ENCODE data around the gene GID4.

Gene GID4

DNA sequence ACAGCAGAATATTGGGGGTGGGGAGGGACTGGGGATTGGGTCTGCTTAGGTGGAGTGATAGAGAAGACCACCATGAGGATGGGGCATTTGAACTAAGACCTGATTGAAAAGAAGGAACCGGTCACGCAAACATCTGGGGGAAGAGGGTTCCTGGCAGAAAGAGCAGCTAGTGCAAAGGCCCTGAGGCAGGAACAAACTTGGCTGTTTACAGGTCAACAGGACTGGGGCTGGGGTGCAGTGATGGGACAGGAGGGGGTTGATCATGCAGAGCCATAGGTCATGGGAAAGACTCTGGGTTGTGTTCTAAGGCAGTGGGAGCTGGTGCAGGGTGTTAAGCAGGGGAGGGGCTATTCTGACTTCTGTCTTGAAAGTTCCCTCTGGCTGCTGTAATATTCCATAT is 50.4 kb downstream of the GID4 start:
- FAIRE-seq, result no peak
- no peak for DNase-seq (ENCODE audit: extremely low spot score, insufficient read length, low read depth)

DNA sequence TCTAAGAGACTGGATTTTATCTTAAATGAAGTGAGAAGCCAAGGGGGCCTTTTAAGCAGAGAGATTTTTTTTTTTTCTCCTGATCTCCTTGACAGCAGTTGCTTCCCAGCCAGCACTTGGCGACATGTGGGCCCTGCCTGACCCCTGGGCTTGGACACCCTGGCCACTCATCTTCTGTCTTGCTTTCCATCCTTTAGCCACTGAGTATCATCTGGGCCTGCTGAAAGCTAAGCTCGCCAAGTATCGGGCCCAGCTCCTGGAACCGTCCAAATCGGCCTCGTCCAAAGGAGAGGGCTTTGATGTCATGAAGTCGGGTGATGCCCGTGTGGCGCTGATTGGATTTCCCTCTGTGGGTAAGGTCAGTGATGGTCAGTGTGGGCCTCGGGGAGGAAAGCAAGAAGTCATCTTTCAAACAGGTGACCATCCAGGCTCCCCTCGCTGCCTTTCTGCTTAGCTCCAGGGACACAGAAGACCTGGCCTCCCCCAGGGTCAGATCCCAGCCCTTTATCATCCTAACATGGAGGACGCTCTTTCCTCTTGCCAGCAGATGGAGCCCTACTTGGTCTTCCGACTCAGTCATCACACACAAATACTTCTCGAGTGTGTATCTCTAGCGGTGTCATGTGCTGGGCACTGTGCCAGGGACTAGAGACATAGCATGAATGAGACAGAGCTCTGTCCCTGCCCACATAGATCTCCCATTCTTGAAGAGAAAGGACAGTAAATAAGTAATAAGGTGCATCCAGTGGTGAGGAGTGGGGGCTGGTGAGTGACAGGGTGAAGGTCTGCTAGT is 54.6 kb downstream of the GID4 start:
- no peak for DNase-seq (ENCODE audit: extremely low spot score, insufficient read length, low read depth)
- no peak for FAIRE-seq

DNA sequence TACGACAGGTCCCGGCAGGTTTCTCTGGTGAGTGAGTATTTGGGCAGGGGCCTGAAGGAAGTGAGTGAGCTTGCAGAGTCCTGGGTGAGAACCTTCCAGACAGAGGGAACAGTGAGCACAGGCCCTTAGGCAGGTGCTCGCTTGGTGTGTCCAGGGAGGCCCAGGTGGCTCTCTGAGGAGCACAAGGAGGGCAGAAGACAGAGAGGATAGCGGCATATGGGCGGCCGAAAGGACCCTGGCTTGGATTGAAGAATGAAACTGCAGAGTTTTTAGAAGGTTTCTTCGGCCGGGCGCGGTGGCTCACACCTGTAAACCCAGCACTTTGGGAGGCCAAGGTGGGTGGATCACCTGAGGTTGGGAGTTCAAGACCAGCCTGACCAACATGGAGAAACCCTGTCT is 55.2 kb downstream of the GID4 start:
- FAIRE-seq (no peak), DNase-seq (ENCODE audit: extremely low spot score, insufficient read length, low read depth) (no peak)

DNA sequence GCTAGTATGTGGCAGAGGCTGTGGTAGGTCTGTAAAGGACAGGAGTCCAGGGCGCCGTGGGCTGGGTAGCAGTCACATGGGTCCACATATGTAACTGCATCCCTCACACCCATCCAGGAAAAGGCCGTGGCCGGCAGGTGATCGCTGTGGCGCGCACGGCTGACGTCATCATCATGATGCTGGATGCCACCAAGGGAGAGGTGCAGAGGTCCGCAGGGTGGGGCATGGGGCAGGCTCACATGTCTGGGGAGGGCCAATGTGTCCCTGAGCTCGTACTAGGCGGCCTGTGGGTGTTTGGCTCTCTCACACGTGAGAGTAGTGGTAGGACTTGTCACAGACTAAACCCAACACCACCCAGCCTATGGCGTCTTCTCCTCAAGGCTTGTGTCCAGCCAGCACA is 60.3 kb downstream of the GID4 start:
- FAIRE-seq, result no peak
- DNase-seq (ENCODE audit: extremely low spot score, insufficient read length, low read depth), result no peak

DNA sequence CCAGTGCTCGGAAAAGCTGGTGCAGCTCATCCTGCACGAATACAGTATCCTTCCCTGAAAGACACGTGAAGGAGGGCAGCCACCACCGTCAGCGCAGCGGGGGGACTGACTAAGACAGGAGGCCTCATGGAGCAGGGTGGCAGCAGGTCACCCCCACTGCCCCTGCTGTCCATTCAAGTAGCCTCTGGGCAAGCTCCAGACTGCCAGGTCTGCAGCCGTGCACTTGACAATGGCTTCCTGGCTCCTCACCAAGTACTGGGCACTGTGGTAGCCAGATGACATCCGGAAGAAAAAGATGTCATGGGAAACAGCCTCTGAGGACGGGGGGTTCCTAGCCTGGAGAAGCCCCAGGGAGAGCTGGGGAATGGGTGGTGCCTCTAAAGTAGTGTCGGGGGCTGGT is 61.4 kb downstream of the GID4 start:
- FAIRE-seq, result no peak

DNA sequence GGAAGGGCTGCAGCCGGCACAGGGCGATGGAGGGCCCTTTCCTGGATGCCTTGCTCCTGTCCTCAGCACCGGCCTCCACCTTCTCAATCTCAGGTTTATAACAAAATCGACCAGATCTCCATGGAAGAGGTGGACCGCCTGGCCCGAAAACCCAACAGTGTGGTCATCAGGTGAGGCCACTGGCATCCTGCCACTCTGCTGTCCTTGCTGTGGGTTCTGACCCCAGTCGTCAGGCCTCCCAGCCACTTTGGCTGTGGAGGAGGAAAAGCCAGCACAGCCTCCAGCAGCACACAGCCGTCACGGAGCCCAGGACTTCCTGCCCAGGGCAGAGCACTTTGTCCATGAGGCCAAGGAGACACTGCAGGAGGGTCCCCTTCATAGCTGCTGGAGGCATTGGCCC is 62.6 kb downstream of the GID4 start:
- DNase-seq (ENCODE audit: extremely low spot score, insufficient read length, low read depth), result no peak
- no peak for FAIRE-seq

More for the DNA sequence above, 61.4 kb downstream of the GID4 start:
- no peak for DNase-seq (ENCODE audit: extremely low spot score, insufficient read length, low read depth)

DNA sequence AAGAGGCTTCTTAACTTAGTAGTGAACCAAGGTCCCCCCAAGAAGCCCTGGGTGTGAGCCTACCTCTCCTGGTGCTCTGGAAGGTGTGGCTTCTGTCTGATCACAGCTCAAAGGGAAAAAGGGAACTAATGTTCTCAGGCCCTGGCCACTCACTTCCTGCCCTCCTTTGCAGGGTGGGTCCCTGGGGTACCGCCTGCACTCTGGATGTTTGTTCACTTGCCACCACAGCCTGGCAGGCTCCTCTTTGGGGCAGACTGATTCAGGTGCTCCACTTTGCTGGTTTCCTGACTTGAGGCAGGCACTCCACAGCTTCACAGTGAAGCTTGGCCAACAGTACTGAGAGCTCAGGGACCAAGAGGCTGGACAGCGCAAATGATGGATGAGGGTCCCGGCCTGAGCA is 63.4 kb downstream of the GID4 start:
- no peak for FAIRE-seq
- no peak for DNase-seq (ENCODE audit: extremely low spot score, insufficient read length, low read depth)

DNA sequence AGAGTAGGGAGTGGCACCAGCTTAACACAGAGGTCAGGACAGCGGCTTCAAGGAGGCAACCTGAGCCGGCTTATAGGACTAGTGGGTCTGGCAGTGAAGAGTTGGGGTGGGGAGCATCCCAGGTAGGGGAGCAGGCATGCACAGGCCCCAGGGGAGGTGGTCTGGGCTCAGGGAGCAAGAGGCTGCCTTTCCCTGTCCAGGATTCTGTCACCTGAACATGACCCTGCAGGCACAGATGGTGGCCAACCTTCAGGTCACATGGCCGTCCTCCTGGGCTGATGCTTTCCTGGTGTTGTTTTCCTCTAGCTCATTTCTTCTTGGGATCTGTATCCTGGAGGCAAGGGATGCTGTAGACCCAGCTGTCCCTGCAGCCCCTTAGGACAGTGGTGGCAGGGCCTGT is 65.8 kb downstream of the GID4 start:
- no peak for FAIRE-seq
- no peak for DNase-seq (ENCODE audit: extremely low spot score, insufficient read length, low read depth)

DNA sequence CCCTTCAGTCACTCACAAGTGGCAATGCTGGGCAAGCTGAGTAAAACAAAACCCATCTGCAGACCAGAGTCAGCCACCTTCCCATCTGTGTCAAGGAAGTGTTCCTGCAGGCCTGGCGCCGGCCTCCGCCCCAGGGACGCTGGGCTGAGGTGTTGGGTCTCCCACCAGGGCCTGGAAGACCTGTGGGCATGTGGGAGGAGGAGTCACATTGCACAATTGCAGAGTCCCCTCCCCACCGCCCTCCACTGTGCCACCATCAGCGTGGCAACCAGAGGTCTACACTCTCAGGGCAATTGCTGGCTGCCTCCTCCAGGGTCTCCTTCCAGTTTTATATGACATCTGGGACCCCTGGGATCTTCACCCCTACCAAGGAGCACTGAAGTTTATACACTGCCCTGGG is 66.4 kb downstream of the GID4 start:
- DNase-seq (ENCODE audit: extremely low spot score, insufficient read length, low read depth) (no peak), FAIRE-seq (no peak)

DNA sequence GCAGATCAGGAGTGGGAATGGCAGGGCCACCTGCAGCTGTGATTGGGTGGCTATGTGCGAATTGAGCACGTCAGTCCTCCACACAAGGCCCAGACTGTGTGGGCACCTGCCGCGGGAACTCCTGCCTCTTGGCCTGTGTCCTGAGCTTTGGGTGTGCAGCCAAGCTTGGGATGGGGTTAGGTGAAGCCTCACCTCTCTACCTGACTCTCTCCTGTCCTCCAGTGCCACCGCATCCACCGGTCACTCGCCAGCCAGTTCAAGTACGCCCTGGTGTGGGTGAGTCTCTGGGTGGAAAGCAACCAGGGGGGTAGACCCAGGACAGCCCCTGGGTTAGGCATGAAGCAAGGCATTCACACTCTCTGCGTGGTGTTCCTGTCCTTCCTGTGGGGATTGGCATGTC is 67.0 kb downstream of the GID4 start:
- DNase-seq (ENCODE audit: extremely low spot score, insufficient read length, low read depth) (no peak), FAIRE-seq (no peak)

DNA sequence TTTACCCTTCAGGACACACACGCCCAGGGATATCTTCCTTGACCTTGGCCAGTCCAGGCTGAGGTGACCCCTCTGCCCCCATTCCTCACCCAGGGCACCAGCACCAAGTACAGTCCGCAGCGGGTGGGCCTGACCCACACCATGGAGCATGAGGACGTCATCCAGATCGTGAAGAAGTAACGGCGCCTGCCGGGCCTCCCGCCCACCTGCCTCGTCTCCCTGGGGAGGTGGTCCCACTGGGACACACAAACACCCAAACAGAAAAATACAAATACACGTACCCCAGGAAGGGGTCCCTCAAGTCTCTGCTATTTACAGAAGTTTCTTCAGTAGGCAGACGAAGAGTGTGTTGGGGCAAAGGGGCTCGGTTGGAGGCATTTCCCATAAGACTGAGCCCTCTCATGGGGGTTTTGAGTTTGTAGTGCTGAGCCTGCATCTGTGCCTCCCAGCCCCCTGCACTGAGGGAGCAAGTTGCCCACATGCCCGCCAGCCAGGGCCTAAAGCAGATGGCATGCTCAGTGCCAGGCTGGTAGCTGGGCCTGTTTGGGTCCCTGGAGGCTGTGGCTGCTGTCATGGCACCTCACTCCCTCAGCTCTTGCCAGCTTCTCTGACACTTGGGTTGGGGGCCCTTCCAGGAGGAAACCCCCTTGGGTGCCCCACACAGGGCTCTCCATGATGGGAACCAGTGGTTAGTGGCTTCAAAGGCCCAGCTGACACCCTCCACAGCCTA is 68.0 kb downstream of the GID4 start:
- no peak for DNase-seq (ENCODE audit: extremely low spot score, insufficient read length, low read depth)
- FAIRE-seq, result no peak

DNA sequence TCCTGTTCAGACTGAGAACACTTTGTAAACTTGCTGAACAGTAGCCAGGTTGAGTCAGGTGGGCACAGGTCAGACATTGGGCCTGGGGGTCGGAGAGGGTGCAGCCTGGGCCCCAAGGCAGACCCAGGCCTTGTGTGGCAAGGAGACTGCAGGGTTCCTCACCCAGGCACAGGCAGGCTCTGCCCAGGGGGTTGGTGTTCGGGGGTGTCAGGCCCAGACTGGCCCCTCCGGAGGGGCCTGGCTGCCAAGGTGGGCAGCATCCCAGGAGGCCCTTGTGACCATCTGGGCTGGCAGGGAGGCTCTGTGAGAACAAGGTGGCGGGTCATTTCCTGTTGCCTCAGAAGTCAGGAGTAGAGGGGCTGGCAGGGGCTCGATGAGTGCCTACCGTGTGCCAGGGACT is 68.8 kb downstream of the GID4 start:
- DNase-seq (ENCODE audit: extremely low spot score, insufficient read length, low read depth) (no peak), FAIRE-seq (no peak)

DNA sequence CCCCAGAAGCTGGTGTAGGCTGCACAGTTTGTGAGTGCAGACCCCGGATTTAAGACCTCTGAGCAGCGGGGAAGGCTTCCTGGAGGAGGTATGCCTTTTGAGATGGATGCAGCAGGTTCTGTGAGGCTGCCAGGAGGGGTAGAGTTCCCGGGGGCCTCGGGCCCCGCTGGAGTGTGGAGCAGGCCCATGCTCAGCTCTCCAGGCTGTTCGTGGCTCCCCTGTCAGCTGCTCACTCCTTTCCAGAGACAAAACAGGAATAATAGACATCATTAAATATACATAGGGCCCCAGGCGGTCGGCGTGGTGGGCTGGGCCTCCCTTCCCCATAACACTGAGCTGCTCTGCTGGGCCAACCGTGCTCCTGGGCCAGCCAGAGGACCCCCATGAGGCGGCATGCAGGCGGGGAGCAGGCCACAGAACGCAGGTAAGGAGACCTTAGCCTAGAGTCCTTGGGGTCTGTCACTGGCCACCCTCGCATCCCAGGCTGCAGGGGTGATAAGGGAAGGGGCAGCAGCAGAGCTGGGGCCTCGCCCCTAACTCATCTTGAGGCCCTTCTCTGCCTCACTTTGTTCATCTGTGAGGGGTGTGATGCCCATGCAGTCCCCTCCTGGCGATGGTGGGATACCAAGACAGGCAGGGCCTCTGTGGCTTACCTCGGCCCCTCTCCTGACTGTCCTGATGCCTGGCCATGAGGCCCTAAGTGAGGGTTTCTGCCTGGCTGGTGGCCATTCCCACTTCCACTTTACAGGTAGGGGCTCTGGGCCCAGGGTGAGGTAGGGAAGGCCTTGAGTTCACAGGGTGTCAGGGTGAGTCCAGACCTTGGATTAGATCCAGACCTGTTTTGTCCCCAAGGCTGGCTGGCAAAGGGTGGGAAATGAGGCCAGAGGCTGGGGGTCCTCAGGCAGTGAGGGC is 69.4 kb downstream of the GID4 start, which contains the start of gene MYO15A:
MYO15A (plus strand) TSS at position 356 of the 912 bp plus-strand sequence. CDS start 10,045 bp downstream, outside the sequence.
- DNase-seq (ENCODE audit: extremely low spot score, insufficient read length, low read depth) (no peak), FAIRE-seq (no peak)

DNA sequence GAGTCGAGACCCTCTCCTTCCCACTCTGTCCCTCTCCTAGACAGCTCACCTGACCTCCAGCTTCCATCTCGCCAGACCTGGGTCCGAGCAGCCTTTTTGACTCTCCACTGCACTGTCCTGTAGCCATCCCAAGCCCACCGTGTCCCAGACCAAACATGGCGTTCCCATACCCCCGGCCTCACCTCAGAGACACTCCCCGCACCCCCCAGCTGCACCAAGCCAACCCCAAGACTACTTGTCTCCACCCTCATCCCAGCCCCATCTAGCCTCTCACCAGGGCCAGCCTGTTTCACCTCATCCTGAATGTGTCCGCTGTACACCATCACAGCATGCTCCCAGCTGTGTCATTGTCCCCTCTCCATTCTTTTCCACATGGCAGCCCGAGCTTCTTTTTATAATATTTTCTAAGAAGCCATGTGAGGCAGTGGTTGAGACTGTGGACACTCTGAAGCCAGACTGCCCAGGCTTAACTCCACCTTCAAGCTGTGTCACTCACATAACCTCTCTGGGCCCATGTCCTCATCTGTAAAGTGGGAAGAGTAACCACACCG is 70.8 kb downstream of the GID4 start:
- no peak for DNase-seq (ENCODE audit: extremely low spot score, insufficient read length, low read depth)
- FAIRE-seq, result no peak

DNA sequence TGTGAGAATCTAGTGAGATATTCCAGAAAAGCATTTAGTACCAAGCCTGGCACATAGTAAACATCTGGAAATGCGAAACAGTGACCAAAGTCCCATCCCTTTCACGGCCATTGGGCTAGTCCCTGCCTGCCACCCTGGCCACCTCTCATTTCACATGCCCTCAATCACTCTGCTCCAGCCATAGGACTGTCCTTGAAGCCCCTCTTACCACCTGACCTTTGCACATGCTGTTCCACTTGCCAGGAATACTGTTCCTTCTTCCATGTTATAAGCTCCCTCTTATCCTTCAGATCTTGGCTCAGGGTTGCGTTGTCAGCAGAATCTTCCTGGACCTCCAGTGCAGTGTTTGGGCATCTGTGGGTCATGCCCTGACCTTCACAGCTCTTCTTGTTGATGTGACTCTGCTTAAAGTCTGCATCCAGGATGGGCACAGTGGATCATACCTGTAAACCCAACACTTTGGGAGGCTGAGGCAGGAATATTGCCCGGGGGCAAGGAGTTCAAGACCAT is 71.5 kb downstream of the GID4 start:
- no peak for FAIRE-seq

DNA sequence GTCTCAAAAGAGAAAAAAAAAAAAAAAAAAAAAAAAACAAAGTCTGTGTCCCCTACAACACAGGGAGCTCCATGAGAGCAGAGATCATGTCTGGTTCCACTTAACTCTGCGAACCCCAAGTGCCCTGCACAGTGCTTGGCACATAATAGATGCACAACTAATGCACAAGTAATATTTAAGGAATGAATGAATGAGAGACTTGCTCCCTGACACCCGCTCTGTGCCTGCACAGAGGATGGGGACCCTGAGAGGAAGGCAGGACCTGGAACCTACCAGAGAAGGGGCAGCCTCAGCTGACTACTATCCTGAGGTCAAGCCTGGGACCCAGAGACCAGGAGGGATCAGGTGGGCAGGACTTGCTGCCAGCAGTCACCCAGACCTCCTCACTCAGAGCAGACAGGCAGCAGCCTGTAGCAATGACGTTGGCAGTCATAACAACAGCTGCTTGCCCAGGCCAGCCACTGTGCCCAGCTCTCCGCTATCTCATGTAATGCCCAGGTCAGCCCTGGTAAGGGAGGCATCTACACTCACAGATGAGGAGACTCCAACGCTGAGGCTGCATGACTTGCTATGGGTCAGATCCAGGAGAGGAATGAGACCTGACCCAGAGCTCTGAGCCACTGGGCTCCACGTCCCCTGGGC is 72.2 kb downstream of the GID4 start:
- no peak for FAIRE-seq

More for the DNA sequence above, 71.5 kb downstream of the GID4 start:
- DNase-seq (ENCODE audit: extremely low spot score, insufficient read length, low read depth), result no peak

DNA sequence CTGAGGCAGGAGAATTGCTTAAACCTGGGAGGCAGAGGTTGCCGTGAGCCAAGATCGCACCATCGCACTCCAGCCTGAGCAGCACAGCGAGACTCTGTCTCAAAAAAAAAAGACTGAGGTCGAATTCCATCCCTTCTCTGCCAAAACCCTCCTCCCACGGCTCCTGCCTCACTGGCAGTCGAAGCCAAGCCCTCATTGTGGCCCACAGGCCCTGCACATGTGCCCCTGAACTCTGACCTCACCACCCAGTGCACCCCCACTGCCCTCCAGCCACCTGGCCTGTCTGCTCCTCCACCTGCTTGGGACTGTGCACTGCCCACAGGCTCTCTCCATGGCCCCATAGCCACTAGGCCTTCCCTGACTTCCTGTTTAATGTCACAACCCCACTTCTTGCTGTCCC is 76.3 kb downstream of the GID4 start:
- DNase-seq (ENCODE audit: extremely low spot score, insufficient read length, low read depth) (no peak), FAIRE-seq (no peak)

More for the DNA sequence above, 72.2 kb downstream of the GID4 start:
- no peak for DNase-seq (ENCODE audit: extremely low spot score, insufficient read length, low read depth)

DNA sequence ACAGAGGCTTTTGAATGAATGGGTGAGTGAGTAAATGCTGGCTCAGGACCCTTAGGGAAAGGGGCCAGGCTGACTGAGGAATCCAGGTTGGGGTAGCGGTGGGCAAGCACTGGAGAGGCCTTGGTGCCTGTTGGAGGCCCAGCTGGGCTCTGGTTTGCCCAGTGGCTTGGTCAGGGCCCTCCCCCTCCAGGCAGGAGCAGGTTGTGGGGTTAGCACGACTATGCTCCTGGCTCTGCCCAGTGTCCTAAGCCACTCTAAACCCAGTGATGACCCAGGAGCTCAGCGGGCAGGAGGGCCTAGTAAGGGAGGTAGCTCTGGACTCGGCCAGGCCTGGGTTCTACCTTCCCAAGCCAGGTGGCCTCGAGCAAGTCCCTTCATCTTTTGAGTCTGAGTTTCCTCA is 76.9 kb downstream of the GID4 start:
- DNase-seq (ENCODE audit: extremely low spot score, insufficient read length, low read depth) (no peak), FAIRE-seq (no peak)

DNA sequence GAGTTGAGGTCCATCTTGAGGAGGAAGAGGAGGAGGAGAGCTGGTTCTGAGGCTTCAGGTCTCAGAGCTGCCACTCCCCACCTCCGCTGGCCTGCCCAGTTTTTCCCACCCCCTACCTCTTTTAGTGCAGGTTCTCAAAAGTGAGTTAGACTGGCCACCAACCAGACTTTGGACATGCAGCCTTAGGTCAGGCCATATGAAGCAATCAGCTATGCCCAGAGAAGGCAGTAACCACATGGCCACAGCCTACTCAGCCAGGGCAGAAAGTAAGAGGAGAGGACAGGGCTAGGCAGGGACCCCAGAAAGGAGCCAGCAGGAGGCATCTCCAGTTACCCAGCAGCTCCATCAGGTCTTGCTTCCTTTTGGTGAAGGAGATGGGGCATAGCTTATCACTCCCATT is 78.3 kb downstream of the GID4 start:
- FAIRE-seq, result no peak
- no peak for DNase-seq (ENCODE audit: extremely low spot score, insufficient read length, low read depth)
